Muscle of back (tissue), 11 donors: ENCODE measurements around the gene FEM1B. TPM values are rescaled to one million over a fixed set of nuclear protein-coding genes. Genes with fewer than 3 reads are reported as not detected.
A peak's percentile ranks its signal among the peaks of the same experiment; 100 is the strongest.

Source experiments
- DNase-seq, 3 donors: peaks; one replicate each; pipeline versions ENCODE4 v3.0.0 to v3.0.0-alpha.2; 2013
- polyA plus RNA-seq, 10 donors: library from polyadenylated mRNA; unstranded; fragments of 120-200 nt; gene quantifications; one replicate each; pipeline ENCODE4 v1.2.1, GENCODE V29; 2013; ENCODE audit not compliant: insufficient read length in 10 of 10

Gene FEM1B
- polyA plus RNA-seq, 10 donors = 31.8 to 49.4 (median 38.8) TPM

DNA sequence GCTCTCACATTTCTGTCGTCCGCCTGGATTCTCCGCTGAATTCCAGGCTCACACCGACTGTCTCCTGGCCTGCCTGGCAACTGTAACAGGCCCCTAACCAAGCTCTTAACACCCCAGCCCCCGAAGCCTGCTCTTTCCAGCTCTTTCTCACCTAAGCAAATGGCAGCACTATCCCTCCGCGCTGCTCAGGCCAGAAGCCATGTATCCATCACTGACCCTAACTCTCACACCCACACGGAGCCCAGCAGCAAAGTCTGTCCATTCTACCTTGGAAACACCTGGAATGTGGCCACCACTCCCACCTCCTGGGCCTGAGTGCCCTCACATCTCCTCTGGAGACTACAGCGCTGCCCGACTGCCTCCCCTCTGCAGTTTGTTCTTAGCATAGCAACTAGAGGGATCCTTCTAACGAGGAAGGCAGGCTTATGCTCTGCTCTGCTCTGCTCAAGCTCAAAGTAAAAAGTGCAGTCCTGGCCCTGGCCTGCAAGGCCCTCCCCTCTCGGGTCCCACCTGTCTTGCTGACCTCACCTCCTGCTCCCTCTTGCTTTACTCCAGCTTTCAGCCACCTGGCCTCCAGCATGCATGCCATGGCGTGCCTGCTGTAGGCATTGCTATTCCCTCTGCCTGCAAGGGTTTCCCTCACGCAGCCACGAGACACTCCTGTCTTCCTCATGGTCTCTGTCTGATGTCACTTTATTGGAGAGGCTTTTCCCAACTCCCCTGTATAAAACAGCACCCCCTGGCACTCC lies 27.2 kb downstream of the FEM1B start:
- DNase-seq = no peak

DNA sequence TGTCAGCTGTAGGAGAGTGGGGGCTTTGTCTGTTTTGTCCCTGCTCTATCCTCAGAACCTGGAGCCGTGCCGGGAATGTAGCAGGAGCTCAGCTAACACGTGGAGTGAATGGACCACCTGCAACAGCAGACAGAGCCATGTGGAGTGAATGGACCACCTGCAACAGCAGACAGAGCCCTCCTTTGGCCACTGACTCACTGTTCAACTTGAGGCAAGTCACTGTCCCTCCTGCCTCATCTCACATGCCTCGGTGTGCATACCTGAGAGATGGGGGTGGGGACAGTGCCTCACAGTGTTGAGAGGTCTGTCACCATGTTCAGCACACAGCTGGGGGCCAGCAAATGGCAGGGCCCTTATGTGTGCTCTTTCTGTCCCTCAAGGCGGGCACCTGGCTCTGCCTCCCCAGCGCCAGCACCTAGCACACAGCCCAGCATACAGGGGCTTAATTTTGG lies 27.9 kb downstream of the FEM1B start:
- DNase-seq = no peak

DNA sequence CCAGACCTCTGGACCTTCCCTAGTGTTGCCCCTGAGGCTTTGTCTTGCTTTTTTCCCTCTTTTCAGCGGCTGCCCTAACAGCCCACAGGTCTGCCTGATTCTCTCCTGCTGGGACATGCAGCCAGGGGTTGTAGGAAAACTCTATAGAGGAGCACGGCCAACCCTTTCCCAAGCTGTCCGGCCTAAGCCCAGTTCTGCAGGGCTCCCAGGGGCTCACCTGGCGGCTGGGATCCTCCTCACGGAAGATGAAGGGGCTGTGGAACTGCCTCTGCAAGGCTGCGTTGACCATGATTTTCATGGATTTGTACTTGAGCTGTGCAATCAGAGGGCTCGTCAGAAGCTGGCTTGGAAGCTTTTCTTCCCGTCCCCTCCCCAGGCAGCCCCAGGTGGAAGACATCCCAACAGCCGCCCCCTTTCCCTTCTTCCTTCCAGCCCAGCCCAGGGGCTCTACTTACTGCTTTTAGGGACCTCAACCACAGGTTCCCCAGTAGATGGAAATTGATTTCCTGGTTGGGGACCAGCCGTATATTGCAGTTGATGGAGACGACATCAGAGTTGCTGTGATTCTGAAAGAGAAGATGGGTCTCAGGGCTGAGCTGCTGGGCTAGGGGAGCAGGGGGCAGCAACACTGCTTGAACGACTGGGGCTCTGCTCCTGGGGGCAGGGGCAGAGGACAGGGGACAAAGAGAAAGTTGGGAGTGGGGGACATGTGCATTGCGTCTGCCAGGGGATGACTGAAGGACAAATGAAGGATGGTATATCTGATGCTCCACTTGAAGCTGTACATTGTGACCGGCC lies 29.8 kb downstream of the FEM1B start:
- no peak for DNase-seq

DNA sequence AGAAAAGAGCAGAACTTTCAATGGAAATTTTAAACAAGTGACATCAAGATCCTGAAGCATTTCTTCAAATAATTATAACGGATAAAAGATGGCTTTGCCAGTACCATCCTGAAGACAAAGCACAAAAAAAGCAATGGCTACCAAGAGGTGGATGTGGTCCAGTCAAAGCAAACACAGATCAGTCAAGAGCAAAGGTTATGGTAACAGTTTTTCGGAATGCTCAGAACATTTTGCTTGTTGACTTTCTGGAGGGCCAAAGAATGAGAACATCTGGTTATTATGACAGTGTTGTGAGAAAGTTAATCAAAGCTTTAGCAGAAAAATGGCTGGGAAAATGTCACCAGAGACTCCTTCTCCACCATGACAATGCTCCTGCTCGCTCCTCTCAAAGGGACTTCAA lies 31.5 kb downstream of the FEM1B start:
- no peak for DNase-seq

DNA sequence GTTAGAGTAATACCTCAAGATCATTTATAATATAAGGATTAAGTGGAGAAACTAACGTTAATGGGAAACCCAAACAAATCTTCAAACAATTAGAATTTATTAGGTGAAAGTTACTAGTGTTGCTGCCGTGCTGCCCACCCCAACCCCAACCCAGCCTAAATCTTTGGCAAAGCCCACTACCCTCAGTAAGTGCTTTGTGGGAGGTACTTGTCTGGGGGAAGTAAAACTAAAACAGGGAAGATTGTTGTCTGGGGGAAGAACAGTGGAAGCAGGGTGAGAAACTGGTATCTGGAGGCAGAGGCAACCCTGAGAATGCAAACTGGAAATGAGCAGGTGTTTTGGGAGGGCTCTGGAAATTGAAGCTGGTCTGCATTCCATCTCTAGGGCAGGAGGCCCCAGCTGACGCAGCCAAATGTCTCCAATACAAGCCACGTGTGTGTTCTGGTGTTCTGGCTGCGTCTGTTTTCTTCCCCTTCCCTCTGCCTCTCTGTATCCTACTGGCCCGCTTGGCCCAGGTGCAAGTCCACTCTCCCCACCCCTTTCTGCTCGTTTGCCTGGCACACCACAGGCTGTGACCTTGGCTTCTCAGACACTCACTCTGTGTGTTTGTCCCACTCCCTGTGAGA lies 32.7 kb downstream of the FEM1B start:
- DNase-seq = peak in 2 of 3 donors; percentile 49 to 57

DNA sequence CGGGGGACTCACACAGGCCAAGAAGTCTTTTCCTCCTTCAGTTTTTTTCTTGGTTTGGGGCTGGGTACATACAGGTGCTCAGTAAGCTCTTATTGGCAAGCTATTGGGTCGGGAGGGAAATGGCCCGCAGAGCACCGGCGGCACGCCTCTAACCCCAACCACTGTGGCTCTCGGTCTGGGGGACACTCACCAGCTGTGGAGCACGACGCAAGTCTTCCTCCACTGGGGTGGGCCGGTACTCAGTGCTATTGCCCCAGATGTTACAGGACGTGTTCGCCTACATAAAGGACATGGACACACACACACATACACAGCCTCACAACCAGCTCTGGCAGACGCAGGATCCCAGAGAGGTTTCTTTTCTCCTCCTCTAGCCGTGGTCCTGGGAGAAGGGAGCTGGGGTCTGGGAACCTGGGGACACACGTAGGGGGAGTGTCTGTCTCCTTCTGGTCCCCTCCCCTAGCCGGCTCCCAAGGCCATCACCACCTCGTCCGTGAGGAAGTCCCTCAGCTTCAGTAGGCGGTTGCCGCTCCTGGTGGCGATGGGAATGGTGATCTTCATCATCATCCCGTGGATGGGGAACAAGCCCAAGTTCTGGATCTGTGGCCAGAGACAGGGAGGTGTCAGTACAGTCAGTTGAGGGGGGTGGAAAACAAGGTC lies 33.4 kb downstream of the FEM1B start:
- DNase-seq = no peak

DNA sequence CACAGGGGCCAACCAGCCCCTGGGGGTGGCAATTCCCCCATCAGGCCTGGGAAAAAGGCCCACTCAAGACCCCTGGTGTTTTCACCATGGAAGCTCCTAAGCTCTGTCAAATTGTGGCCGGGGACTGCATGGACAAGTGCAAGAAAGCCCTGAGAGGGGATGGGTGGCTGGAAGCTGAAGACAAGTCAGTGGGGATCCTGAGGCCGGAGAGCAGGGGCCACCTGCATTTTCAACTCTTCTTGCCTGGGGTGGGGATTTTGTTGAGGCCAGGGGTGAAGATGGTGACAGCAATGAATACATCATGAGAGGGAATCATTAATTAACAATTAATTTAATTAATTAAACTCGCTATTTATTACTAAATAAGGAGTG lies 33.9 kb downstream of the FEM1B start:
- DNase-seq = no peak

DNA sequence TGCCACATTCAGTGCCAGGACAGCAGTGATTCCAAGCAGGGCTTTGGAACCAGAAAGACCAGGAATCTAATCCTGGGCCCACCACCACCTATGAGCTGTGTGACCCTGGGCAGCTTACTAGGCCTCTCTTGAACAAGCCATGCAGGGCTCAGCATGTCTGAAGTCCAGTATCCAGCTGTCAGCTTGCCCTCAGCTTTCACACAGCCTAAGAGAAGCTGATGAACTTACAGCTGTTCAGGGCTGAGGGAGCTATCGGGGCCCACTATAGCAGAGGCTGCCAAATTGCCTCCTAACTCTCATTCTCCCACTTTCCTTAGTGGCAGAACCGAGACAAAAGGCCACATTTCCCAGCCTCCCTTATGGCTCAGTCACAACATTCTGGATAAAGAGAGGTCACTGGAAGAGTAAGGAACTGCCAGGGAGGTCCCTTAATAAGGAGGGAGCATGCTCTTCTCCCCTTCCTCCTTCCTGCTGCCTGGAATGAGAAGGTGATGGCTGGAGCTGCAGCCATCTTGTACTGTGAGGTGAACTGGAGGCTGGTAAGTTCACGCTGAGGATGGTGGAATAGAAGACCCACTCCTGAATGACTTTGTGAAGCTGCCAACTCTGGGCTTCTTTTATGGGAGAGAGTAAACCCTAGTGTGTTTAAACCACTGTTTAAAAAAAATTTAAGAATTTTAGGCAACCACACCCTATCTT lies 34.5 kb downstream of the FEM1B start:
- DNase-seq = no peak

DNA sequence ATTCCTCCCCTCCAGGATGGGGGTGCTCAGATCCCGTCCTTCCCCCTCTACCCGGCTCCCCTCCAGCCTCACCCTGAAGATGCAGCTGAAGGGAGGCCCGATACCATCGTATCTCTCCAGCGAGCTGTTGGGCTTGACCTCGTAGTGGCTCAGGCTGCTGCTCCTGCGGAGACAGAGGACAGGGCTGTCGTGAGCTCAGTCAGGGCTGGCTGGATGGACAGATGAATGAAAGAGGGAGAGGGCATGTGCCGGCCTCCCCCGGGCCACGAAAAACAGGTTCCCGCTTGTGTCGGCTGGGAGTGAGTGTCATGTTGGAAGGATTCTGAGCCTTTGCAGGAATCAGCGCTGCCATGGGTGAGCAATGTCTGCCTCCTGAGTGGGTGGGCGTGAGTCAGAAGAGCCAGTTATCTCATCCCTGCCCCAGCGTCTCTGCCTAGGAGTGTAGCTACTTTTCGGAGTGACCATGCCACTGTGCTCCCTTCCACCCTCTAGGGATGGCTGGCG lies 35.2 kb downstream of the FEM1B start:
- DNase-seq = no peak

DNA sequence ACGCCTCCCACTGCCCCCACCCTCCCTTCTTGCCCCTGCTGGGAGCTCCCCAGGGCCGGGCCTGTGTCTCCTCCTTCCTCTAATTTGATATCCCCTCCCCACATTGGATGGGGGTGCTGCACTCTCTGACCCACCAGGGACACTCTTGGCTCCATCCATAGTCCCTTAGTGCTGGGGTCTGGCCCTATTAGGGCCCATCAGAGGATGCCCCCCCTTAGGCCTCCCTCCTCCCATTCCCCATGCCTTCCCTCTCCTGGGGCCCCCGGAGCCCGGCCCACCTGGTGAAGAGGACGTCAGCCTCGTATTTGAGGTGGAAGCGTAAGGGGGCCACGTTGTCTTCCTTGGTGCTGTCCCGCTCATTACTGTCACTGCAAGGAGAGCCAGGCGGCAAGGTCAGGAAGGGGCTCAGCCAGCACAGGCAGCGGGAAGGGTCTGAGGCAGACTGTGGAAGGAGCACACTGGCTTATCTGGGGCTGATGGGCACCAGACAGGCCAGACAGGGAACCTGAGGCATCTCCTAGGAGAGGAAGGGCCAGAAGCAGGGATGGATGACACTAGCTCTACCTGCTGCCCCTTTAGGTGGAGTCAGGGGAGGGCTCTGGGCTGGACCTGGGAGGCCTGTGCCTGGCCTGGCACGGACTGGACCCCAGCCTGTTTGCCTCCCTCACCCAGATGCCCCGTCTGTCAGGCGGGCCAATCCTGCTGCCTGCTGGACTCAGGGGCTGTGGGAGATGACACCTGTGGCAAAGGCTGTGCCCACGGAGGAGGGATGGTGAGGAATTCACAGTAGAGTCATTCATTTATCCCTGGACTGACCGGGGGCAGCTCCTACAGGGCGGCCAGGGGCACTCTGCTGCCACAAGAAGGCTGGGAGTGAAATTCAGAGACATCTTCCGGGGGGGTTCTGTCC lies 36.2 kb downstream of the FEM1B start:
- DNase-seq = no peak

DNA sequence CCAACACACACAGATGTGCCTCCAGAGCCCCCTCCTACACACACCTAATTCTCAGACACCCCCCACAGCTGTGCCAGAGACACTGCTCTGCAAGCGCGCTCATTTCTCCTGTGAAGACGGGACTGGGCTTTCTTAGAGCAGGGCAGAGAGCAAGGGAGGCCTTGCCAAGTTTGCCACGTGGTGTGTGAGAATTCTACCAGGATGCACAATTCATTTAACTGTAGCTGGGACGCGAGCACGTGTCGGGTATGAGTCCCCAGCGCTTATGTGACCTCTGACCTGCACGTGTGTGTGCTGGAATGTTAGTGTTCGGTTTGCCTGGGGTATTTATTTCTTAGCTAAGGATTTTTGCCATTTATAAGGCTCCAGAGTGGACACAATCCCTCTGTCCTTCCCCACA lies 37.0 kb downstream of the FEM1B start:
- DNase-seq = peak in 1 of 3 donors; percentile 56

DNA sequence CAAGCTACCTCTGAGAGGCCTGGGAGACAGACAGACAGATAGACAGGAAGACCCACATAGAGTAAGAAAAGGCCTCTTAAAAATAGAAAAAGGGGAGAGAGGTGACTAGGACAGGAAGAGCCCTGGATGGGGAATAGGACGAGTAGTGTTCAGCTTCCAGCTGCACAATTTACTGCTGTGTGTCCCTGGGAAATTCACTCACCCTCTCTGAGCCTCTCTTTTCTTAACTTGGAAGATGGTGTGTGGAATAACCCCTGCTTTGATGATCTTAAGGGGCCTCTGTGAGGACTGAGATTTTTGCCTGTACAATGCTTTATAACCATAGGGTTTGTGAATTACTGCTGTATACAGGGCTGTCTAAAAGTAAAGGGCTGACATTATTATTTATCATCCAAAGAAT lies 37.5 kb downstream of the FEM1B start:
- DNase-seq = no peak

DNA sequence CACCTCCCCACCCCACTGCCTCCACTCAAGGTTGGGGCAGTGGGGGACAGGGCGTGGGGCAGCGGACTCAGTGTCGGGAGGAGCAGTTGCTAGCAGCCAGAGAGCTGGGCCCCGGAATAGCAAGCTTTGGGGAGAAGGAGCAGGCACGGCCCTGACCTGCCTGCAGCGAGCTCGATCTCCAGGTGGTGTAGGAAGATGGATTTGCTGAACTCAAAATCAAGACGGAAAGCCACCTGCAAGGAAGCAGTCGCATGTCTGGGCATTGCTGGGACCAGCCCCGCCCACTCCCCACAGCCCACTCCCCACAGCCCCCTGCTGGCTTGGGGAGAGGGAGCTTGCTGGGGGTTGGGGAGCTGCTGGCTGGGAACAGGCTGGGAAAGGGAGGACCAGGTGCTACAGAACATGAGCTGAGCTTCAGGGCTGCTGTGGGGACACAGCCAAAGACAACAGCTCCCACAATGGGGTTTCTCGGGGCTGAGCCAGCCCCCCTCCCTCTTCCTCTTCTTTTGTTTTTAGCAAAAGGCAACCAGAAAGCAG lies 38.0 kb downstream of the FEM1B start:
- peak in 1 of 3 donors; percentile 60 for DNase-seq

DNA sequence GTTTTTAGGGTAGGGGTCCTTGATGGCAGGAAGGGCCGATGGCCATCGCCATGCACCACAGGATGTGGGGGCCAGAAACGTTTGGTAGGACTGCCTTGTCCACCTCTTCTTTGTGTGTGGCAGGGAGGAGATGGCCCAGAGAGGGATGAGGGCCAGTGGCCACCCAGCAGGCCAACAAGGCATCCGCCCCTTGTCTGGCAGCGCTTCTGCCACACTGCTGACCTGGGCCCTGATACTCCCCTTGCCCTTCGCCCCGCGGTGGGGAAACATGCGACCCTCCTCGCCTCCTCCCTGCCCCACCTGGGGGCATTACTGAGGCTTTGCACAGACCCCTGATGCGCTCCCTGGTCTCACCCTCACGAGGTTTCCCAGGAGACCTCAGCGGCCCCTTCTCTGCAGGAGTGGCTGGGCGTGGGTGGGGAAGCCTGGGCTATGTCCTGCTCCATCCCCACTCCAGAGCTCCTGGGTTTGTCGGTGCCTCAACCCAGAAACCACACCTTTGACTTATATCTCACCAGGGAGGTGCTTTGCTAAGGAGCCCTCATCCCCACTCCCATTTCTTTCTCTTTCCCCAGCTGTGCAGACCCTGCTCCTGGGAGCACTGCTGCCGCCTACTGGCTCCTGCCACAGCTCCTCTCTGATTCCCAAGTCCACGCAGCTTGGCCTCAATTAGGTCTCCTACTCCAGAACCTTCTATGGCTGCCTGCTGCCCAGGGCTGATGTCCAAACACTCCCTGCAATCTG lies 38.7 kb downstream of the FEM1B start:
- DNase-seq = peak in 1 of 3 donors; percentile 43

DNA sequence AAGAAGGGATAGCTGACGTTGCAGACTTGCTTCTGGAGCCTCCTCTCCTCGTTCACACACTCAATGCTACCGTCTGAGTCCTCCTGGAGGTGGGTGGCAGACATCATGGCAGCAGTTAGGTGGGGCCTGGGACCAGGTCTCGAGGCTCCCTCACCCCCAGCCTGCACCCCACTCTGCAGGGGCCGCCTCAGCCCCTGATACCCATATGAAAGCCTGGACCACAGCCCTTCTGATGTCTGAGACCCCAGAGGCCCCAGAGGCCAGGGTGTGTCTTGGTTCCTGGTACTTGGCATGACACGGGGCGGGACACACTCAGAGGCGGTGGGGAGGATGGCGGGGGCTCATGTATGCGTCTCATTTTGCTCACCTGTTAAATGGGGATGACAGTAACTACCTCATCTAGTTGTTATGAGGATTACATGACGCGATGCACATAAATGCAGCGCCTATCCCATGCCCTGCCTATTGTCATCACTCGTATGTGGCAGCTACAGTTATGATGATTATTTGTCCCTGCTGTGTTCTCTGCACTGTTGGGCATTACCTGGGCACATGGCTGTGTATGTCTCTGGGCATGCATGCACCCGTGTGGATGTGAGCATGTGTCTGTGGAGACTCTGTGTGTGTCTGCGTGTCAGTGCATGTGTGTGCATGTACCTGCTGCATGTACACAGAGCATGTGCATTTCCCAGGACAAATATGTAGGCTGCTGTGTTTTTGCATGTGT lies 39.9 kb downstream of the FEM1B start:
- DNase-seq = no peak

DNA sequence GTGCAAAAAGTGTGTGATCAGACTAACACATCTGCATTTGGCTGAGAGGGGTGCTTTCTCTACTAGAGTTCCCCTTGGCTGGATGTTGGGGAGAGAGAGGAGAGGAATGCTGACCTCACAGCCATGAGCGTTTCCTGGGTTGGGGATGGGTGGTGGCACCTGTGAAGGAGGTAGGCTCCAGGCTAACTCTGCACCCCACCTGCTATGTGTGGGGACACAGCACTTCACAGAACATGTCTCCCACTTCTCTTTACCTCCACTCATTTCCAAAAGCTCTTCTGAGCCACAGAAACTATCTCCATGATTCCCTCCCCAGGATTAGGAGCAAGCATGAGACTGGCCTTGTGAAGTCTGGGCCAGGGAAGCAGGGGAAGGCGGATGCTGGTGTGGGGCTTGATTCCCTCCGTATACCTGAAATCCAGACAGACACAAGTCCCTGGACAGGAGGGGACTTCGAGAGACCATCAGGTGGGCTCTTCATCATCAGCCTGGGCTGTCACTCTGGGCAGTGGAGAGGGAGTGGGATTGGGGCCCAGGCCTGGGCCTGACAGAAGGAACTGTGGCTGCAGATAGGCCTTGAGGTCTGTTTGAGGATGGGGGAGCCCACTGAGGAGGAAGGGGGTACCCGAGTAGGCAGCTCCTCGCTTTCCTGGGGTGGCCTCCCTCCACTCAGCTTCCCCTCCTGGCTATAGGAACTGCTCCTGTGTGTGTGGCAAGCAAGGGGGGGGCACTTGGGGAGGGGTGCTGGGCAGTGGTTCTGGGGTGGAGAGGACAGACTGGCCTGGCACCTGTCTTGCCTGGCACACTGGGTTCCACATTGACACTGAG lies 40.7 kb downstream of the FEM1B start:
- no peak for DNase-seq
